HepG2 (cell line): ENCODE results near the gene RGS14. TPM values are rescaled to one million over a fixed set of nuclear protein-coding genes. Genes with fewer than 3 reads are reported as not detected.

Experiments used
- AKAP8 ChIP-seq: sonication (generic); formaldehyde crosslinking; IDR thresholded peaks from 2 replicates; pipeline ENCODE4 v1.5.1; 2020; ENCODE audit warnings: mild to moderate bottlenecking, missing genetic modification reagents
- BRD4 ChIP-seq: sonication (generic); formaldehyde crosslinking; IDR thresholded peaks from 2 replicates; pipeline ENCODE4 v1.4.0; 2020; ENCODE audit warnings: missing genetic modification reagents
- FOXC1 ChIP-seq: sonication (generic); formaldehyde crosslinking; IDR thresholded peaks from 2 replicates; pipeline ENCODE4 v1.8.0; 2022; ENCODE audit warnings: mild to moderate bottlenecking, missing genetic modification reagents, borderline replicate concordance
- HNRNPL ChIP-seq: fragments of 200-400 bp; formaldehyde crosslinking; IDR thresholded peaks from 2 replicates; pipeline ENCODE4 v1.6.1; 2017; ENCODE audit warnings: mild to moderate bottlenecking, low read depth, low read length
- NFYC ChIP-seq: IDR thresholded peaks from 2 replicates; pipeline ENCODE4 v1.6.1; 2016; ENCODE audit warnings: missing genetic modification reagents, missing compliant biosample characterization
- PRMT3 ChIP-seq: sonication (generic); formaldehyde crosslinking; IDR thresholded peaks from 2 replicates; pipeline ENCODE4 v1.8.1; 2022; ENCODE audit warnings: low read depth, mild to moderate bottlenecking, moderate library complexity, missing genetic modification reagents, borderline replicate concordance
- REPIN1 ChIP-seq: sonication (generic); formaldehyde crosslinking; IDR thresholded peaks from 2 replicates; pipeline ENCODE4 v1.8.0; 2022; ENCODE audit warnings: missing genetic modification reagents, low read depth, mild to moderate bottlenecking, borderline replicate concordance
- XRCC5 ChIP-seq: fragments of 200-400 bp; formaldehyde crosslinking; optimal IDR thresholded peaks from 2 replicates; pipeline ENCODE3; 2017; ENCODE audit warnings: mild to moderate bottlenecking, low read length
- ZBTB38 ChIP-seq: sonication (generic); formaldehyde crosslinking; IDR thresholded peaks from 2 replicates; pipeline ENCODE4 v1.5.1; 2020; ENCODE audit warnings: mild to moderate bottlenecking, missing genetic modification reagents
- ZFP1 ChIP-seq: IDR thresholded peaks from 2 replicates; pipeline ENCODE4 v1.6.1; 2016
- ZFX ChIP-seq: sonication (generic); formaldehyde crosslinking; IDR thresholded peaks from 2 replicates; pipeline ENCODE4 v1.4.0; 2020; ENCODE audit warnings: mild to moderate bottlenecking, low read depth, missing genetic modification reagents, moderate library complexity
- ZNF234 ChIP-seq: sonication (generic); formaldehyde crosslinking; conservative IDR thresholded peaks from 2 replicates; pipeline ENCODE4 v1.5.1; 2020; ENCODE audit warnings: mild to moderate bottlenecking, missing genetic modification reagents
- ZNF790 ChIP-seq: sonication (generic); formaldehyde crosslinking; IDR thresholded peaks from 2 replicates; pipeline ENCODE4 v1.8.0; 2022; ENCODE audit warnings: missing genetic modification reagents, mild to moderate bottlenecking, borderline replicate concordance
- ZNF83 ChIP-seq: sonication (generic); formaldehyde crosslinking; IDR thresholded peaks from 2 replicates; pipeline ENCODE4 v1.4.0; 2020; ENCODE audit warnings: missing genetic modification reagents, mild to moderate bottlenecking, borderline replicate concordance
- ZSCAN9 ChIP-seq: IDR thresholded peaks from 2 replicates; pipeline ENCODE4 v1.6.1; 2016; ENCODE audit warnings: borderline replicate concordance
- polyA plus RNA-seq, 8 experiments: library from polyadenylated mRNA; depleted of rRNA in 3 of 8; stranded (reverse) in 7 of 8; unstranded in 1 of 8; fragments of >200 nt; fragmentation: Illumina TruSeq in 4 of 8; extraction: Trizol in 4 of 8; gene quantifications; 2 replicates each; pipeline versions ENCODE4 v1.2.1 to v1.2.3, GENCODE V29; 2011 to 2016; ENCODE audit warnings: low read depth in 4 of 8, missing spikeins in 1 of 8, mixed read lengths in 1 of 8; ENCODE audit not compliant: insufficient read depth in 1 of 8
- total RNA-seq, 5 experiments: library from RNA; depleted of rRNA; stranded (reverse); fragments of >200 nt; fragmentation: Illumina TruSeq; extraction: Trizol; gene quantifications; 2 replicates each; pipeline ENCODE4 v1.2.3, GENCODE V29; 2016; ENCODE audit warnings: low read depth in 1 of 5
- TF ChIP-seq, protein P1 (sequence below): sonication (generic); formaldehyde crosslinking; IDR thresholded peaks from 2 replicates; pipeline ENCODE4 v1.4.0; 2020; ENCODE audit warnings: missing genetic modification reagents
- TF ChIP-seq, protein P2 (sequence below): sonication (generic); formaldehyde crosslinking; IDR thresholded peaks from 2 replicates; pipeline ENCODE4 v1.4.0; 2020; ENCODE audit warnings: mild to moderate bottlenecking, missing genetic modification reagents
- TF ChIP-seq, protein P3 (sequence below): sonication (generic); formaldehyde crosslinking; IDR thresholded peaks from 2 replicates; pipeline ENCODE4 v1.5.0; 2020; ENCODE audit warnings: mild to moderate bottlenecking, missing genetic modification reagents, moderate library complexity
- TF ChIP-seq, protein P4 (sequence below): sonication (generic); formaldehyde crosslinking; IDR thresholded peaks from 2 replicates; pipeline ENCODE4 v1.5.1; 2020; ENCODE audit warnings: mild to moderate bottlenecking, missing genetic modification reagents, moderate library complexity

Gene RGS14
- total and polyA plus RNA-seq, 2 of the 13 experiments (the other 11 are each of a cell fraction or from before 2014, with no cell fraction given), result 11.1 to 17.2 TPM

DNA sequence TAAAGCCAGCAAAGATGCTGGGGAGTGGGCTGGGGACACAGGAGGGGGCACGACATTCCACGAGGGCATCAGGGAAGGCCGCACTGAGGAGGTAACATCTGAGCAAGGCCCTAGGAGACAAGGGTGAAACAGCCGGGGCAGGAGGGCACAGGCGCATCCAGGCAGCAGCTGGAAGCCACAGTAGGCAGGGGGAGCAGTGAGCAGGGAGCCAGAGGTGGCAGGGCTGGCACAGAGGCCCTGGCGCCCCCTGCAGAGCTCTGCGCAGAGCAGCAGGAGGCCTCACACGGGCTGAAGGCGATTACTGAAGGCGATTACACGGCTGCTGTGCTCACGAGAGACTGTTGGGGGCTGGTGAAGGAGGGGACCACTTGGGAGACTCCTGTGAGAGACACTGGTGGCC is 21.6 kb upstream of the RGS14 start (continued):
- TF ChIP-seq, protein P1, sequence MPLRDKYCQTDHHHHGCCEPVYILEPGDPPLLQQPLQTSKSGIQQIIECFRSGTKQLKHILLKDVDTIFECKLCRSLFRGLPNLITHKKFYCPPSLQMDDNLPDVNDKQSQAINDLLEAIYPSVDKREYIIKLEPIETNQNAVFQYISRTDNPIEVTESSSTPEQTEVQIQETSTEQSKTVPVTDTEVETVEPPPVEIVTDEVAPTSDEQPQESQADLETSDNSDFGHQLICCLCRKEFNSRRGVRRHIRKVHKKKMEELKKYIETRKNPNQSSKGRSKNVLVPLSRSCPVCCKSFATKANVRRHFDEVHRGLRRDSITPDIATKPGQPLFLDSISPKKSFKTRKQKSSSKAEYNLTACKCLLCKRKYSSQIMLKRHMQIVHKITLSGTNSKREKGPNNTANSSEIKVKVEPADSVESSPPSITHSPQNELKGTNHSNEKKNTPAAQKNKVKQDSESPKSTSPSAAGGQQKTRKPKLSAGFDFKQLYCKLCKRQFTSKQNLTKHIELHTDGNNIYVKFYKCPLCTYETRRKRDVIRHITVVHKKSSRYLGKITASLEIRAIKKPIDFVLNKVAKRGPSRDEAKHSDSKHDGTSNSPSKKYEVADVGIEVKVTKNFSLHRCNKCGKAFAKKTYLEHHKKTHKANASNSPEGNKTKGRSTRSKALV (CRISPR knock-in tag), result no peak
- TF ChIP-seq ZNF790, result no peak
- TF ChIP-seq, protein P2, sequence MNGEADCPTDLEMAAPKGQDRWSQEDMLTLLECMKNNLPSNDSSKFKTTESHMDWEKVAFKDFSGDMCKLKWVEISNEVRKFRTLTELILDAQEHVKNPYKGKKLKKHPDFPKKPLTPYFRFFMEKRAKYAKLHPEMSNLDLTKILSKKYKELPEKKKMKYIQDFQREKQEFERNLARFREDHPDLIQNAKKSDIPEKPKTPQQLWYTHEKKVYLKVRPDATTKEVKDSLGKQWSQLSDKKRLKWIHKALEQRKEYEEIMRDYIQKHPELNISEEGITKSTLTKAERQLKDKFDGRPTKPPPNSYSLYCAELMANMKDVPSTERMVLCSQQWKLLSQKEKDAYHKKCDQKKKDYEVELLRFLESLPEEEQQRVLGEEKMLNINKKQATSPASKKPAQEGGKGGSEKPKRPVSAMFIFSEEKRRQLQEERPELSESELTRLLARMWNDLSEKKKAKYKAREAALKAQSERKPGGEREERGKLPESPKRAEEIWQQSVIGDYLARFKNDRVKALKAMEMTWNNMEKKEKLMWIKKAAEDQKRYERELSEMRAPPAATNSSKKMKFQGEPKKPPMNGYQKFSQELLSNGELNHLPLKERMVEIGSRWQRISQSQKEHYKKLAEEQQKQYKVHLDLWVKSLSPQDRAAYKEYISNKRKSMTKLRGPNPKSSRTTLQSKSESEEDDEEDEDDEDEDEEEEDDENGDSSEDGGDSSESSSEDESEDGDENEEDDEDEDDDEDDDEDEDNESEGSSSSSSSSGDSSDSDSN, result no peak
- TF ChIP-seq, protein P3, sequence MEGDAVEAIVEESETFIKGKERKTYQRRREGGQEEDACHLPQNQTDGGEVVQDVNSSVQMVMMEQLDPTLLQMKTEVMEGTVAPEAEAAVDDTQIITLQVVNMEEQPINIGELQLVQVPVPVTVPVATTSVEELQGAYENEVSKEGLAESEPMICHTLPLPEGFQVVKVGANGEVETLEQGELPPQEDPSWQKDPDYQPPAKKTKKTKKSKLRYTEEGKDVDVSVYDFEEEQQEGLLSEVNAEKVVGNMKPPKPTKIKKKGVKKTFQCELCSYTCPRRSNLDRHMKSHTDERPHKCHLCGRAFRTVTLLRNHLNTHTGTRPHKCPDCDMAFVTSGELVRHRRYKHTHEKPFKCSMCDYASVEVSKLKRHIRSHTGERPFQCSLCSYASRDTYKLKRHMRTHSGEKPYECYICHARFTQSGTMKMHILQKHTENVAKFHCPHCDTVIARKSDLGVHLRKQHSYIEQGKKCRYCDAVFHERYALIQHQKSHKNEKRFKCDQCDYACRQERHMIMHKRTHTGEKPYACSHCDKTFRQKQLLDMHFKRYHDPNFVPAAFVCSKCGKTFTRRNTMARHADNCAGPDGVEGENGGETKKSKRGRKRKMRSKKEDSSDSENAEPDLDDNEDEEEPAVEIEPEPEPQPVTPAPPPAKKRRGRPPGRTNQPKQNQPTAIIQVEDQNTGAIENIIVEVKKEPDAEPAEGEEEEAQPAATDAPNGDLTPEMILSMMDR, result peak; percentile 79
- no peak for TF ChIP-seq BRD4
- TF ChIP-seq, protein P4, sequence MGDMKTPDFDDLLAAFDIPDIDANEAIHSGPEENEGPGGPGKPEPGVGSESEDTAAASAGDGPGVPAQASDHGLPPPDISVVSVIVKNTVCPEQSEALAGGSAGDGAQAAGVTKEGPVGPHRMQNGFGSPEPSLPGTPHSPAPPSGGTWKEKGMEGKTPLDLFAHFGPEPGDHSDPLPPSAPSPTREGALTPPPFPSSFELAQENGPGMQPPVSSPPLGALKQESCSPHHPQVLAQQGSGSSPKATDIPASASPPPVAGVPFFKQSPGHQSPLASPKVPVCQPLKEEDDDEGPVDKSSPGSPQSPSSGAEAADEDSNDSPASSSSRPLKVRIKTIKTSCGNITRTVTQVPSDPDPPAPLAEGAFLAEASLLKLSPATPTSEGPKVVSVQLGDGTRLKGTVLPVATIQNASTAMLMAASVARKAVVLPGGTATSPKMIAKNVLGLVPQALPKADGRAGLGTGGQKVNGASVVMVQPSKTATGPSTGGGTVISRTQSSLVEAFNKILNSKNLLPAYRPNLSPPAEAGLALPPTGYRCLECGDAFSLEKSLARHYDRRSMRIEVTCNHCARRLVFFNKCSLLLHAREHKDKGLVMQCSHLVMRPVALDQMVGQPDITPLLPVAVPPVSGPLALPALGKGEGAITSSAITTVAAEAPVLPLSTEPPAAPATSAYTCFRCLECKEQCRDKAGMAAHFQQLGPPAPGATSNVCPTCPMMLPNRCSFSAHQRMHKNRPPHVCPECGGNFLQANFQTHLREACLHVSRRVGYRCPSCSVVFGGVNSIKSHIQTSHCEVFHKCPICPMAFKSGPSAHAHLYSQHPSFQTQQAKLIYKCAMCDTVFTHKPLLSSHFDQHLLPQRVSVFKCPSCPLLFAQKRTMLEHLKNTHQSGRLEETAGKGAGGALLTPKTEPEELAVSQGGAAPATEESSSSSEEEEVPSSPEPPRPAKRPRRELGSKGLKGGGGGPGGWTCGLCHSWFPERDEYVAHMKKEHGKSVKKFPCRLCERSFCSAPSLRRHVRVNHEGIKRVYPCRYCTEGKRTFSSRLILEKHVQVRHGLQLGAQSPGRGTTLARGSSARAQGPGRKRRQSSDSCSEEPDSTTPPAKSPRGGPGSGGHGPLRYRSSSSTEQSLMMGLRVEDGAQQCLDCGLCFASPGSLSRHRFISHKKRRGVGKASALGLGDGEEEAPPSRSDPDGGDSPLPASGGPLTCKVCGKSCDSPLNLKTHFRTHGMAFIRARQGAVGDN (CRISPR knock-in tag), result peak; percentile 53
- TF ChIP-seq NFYC (CRISPR knock-in tag), result no peak
- no peak for TF ChIP-seq ZNF83 (CRISPR knock-in tag)
- TF ChIP-seq HNRNPL, result peak; percentile 99
- TF ChIP-seq XRCC5, result peak; percentile 19
- TF ChIP-seq AKAP8 (CRISPR knock-in tag), result no peak
- no peak for TF ChIP-seq PRMT3 (CRISPR knock-in tag)
- no peak for TF ChIP-seq REPIN1 (CRISPR knock-in tag)
- TF ChIP-seq ZBTB38 (CRISPR knock-in tag), result peak; percentile 50; the same call in 1 of the 2 replicates
- TF ChIP-seq ZSCAN9 (CRISPR knock-in tag), result no peak
- TF ChIP-seq ZNF234 (CRISPR knock-in tag), result no peak
- TF ChIP-seq ZFP1 (CRISPR knock-in tag), result no peak
- 0 out of 2 replicates have a peak, but pooled peaks have one; percentile 17 for TF ChIP-seq ZFX (CRISPR knock-in tag)
- TF ChIP-seq FOXC1 (CRISPR knock-in tag), result no peak
